Bronchial epithelial cell (primary cell): ENCODE results near the gene GGT5. TPM values are rescaled to one million over a fixed set of nuclear protein-coding genes. Genes with fewer than 3 reads are reported as not detected.
A peak's percentile ranks its signal among the peaks of the same experiment; 100 is the strongest.

ENCODE experiments used
- DNase-seq: peaks from one replicate; pipeline ENCODE4 v3.0.0-alpha.2; 2010; ENCODE audit warnings: low read depth
- FAIRE-seq: peaks from 2 replicates; lab custom pipeline; 2011; peaks lifted over from hg19 to GRCh38; lab: Jason Lieb, UNC
- H3K27me3 ChIP-seq: 2 replicates; pipeline ENCODE4 v1.5.1; 2011; ENCODE audit warnings: low read length; ENCODE audit not compliant: control insufficient read depth, insufficient read depth
- H3K36me3 ChIP-seq: 2 replicates; pipeline ENCODE4 v1.5.1; 2011; ENCODE audit warnings: low read length; ENCODE audit not compliant: control insufficient read depth, insufficient read depth
- H3K4me3 ChIP-seq: 2 replicates; pipeline ENCODE4 v1.5.1; 2011; ENCODE audit warnings: mild to moderate bottlenecking, low read depth, low read length, control low read depth
- CTCF ChIP-seq: IDR thresholded peaks from 2 replicates; pipeline ENCODE4 v1.5.1; 2011; ENCODE audit warnings: mild to moderate bottlenecking, moderate library complexity, low read length, control low read depth, inconsistent platforms; ENCODE audit not compliant: insufficient read depth, severe bottlenecking
- total RNA-seq: library from RNA; depleted of rRNA; stranded (reverse); fragments of >200 nt; gene quantifications from 2 replicates; pipeline ENCODE4 v1.2.1, GENCODE V29; 2014

The GGT5 gene
- total RNA-seq, 1 donor from 2014 or later, result not detected

DNA sequence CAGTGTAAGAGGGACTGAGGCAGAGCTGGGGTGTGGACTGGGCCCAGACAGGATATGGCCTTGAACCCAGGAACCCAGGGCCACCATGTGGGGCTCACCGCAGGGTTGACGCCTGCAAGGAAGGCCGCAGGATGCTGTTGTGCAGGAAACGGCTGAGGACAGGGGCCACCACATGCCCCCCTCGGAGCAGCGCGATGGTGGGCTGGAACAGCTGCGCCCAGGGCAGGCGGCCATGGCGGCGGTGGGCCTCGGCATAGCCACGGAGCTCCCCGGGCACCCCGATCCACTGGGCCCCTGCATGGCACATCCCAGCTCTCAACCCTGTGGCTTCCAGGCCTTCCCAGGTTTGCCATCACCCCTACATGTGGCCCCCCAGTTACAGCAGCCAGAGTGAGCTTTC lies 12.2 kb downstream of the GGT5 start:
- FAIRE-seq, result no peak
- no peaks in the 10 kb centered on the region for H3K36me3 ChIP-seq
- no peak overlapping the region for H3K4me3 ChIP-seq
- no peak for TF ChIP-seq CTCF
- no peak for DNase-seq
- H3K27me3 ChIP-seq, result no peaks in the 10 kb centered on the region

GRCh38 chr22:24232124-24232523 lies 12.8 kb downstream of the GGT5 start:
- Histone ChIP-seq H3K36me3 (no peaks in the 10 kb centered on the region), H3K27me3 (no peaks in the 10 kb centered on the region), H3K4me3 (no peak overlapping the region)
- FAIRE-seq, result no peak
- no peak for TF ChIP-seq CTCF
- DNase-seq, result no peak

GRCh38 chr22:24231706-24232105 lies 13.2 kb downstream of the GGT5 start:
- Histone ChIP-seq H3K27me3 (no peaks in the 10 kb centered on the region), H3K4me3 (no peak overlapping the region), H3K36me3 (no peaks in the 10 kb centered on the region)
- TF ChIP-seq CTCF, result no peak
- no peak for DNase-seq
- FAIRE-seq, result no peak

GRCh38 chr22:24230911-24231656 lies 13.8 kb downstream of the GGT5 start:
- Histone ChIP-seq H3K36me3 (no peaks in the 10 kb centered on the region), H3K4me3 (no peak overlapping the region), H3K27me3 (no peaks in the 10 kb centered on the region)
- DNase-seq (no peak), FAIRE-seq (no peak)
- peak; percentile 46 for TF ChIP-seq CTCF

DNA sequence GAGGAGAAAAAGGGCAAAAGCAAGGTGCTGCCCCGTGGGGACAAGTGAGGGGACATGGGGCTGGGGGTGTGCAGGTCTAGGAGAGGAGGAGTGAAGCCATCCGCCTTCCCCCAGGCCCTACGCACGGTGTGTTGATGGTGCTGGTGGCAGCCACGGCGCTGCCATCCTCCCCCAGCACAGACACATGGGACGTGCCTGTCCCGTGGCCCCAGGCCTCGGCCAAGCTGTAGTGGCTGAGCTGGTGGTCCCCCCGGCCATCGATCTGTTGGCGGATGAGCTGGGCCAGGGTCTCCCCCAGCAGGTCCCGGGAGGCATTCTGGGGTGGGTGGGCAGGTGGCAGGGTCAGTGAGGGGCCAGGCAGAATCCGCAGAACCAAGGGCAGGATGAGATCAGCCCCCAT lies 18.9 kb downstream of the GGT5 start:
- H3K4me3 ChIP-seq, result no peak overlapping the region
- no peaks in the 10 kb centered on the region for H3K27me3 ChIP-seq
- no peak for TF ChIP-seq CTCF
- DNase-seq (no peak), FAIRE-seq (no peak)
- no peaks in the 10 kb centered on the region for H3K36me3 ChIP-seq
